SK-N-SH (cell line): Measurements from ENCODE around the gene VSIG10L. TPM values are rescaled to one million over a fixed set of nuclear protein-coding genes. Genes with fewer than 3 reads are reported as not detected.

Source experiments
- CTCF ChIA-PET: fragments of 300-600, 350-600 bp; formaldehyde crosslinking; extraction: SDS; loops from one replicate; lab custom pipeline; 2021; lab: Yijun Ruan, JAX
- POLR2A ChIA-PET: fragments of 350-600 bp; sonication (Branson Sonifier 250); formaldehyde crosslinking; extraction: SDS; loops from one replicate; lab custom pipeline; 2020; ENCODE audit warnings: antibody characterized with exemption, inconsistent platforms; lab: Yijun Ruan, JAX
- DNase-seq: peaks from one replicate; pipeline ENCODE4 v3.0.0; 2012
- H2AFZ ChIP-seq: fragments of 200-600 bp; sonication (generic); 2 replicates; pipeline ENCODE4 v1.8.1; 2016; ENCODE audit warnings: antibody characterized with exemption, mild to moderate bottlenecking, low read depth
- H3F3A ChIP-seq: fragments of 200-600 bp; sonication (generic); replicated peaks from 2 replicates; pipeline ENCODE3; 2016; ENCODE audit warnings: antibody characterized with exemption, mild to moderate bottlenecking; ENCODE audit not compliant: insufficient read depth
- H3K27ac ChIP-seq, 2 experiments: fragments of 200-500 bp in 1 of 2; fragments of 200-600 bp in 1 of 2; sonication (Bioruptor generic) in 1 of 2; sonication (generic), shearing (Covaris generic) in 1 of 2; 2 replicates each; pipeline versions ENCODE4 v1.5.1 to v1.6.1; 2014 to 2016; ENCODE audit warnings: low read depth in 2 of 2, inconsistent platforms in 1 of 2, low read length in 1 of 2, mild to moderate bottlenecking in 1 of 2, mixed read lengths in 1 of 2
- H3K27me3 ChIP-seq: fragments of 200-600 bp; sonication (generic), shearing (Covaris generic); 2 replicates; pipeline ENCODE4 v1.6.1; 2016; ENCODE audit warnings: mixed run types; ENCODE audit not compliant: insufficient read depth
- H3K36me3 ChIP-seq, 2 experiments: fragments of 200-500 bp in 1 of 2; fragments of 200-600 bp in 1 of 2; sonication (Bioruptor generic) in 1 of 2; sonication (generic) in 1 of 2; replicated peaks in 1 of 2; 2 replicates each; pipeline versions ENCODE3 to v1.5.1; 2014 to 2016; ENCODE audit warnings: low read length in 1 of 2, mild to moderate bottlenecking in 1 of 2; ENCODE audit not compliant: insufficient read depth in 2 of 2, control insufficient read depth in 1 of 2
- H3K4me1 ChIP-seq, 2 experiments: fragments of 200-500 bp in 1 of 2; fragments of 200-600 bp in 1 of 2; sonication (Bioruptor generic) in 1 of 2; sonication (generic), shearing (Covaris generic) in 1 of 2; 2 replicates each; pipeline versions ENCODE4 v1.5.1 to v1.6.1; 2014 to 2016; ENCODE audit warnings: low read depth in 1 of 2, low read length in 1 of 2, mixed run types in 1 of 2; ENCODE audit not compliant: insufficient read depth in 2 of 2, control insufficient read depth in 1 of 2
- H3K4me2 ChIP-seq: fragments of 200-600 bp; sonication (generic), shearing (Covaris generic); 2 replicates; pipeline ENCODE4 v1.6.1; 2017; ENCODE audit warnings: mixed run types
- H3K4me3 ChIP-seq, 2 experiments: fragments of 200-500 bp in 1 of 2; fragments of 200-600 bp in 1 of 2; sonication (Bioruptor generic) in 1 of 2; sonication (generic), shearing (Covaris generic) in 1 of 2; 2 replicates each; pipeline versions ENCODE4 v1.5.1 to v1.8.1; 2014 to 2016; ENCODE audit warnings: low read depth in 2 of 2, inconsistent platforms in 1 of 2, low read length in 1 of 2, mild to moderate bottlenecking in 1 of 2, mixed read lengths in 1 of 2, moderate library complexity in 1 of 2
- H3K79me2 ChIP-seq: fragments of 200-600 bp; sonication (generic); 2 replicates; pipeline ENCODE4 v1.8.1; 2017; ENCODE audit warnings: mild to moderate bottlenecking; ENCODE audit not compliant: insufficient read depth
- H3K9ac ChIP-seq: fragments of 200-600 bp; sonication (generic); 2 replicates; pipeline ENCODE4 v1.6.1; 2017; ENCODE audit warnings: mixed run types
- H3K9me2 ChIP-seq: fragments of 200-600 bp; sonication (generic); 2 replicates; pipeline ENCODE4 v1.6.1; 2017; ENCODE audit warnings: mixed run types
- H3K9me3 ChIP-seq: fragments of 200-600 bp; sonication (generic); 2 replicates; pipeline ENCODE4 v1.6.1; 2017; ENCODE audit warnings: mixed run types, mild to moderate bottlenecking, moderate library complexity
- H4K20me1 ChIP-seq: fragments of 200-600 bp; sonication (generic); 2 replicates; pipeline ENCODE4 v1.6.1; 2017; ENCODE audit warnings: mild to moderate bottlenecking, mixed run types; ENCODE audit not compliant: insufficient read depth
- ELF1 ChIP-seq: IDR thresholded peaks from 2 replicates; pipeline ENCODE4 v1.4.0; 2012
- FOSL2 ChIP-seq: IDR thresholded peaks from 2 replicates; pipeline ENCODE4 v1.4.0; 2012; ENCODE audit warnings: low read depth, mild to moderate bottlenecking, moderate library complexity, borderline replicate concordance
- FOXM1 ChIP-seq: IDR thresholded peaks from 2 replicates; pipeline ENCODE4 v1.4.0; 2012; ENCODE audit warnings: low read depth, mild to moderate bottlenecking
- GABPA ChIP-seq: IDR thresholded peaks from 2 replicates; pipeline ENCODE4 v1.4.0; 2012; ENCODE audit warnings: low read depth, mild to moderate bottlenecking
- NFIC ChIP-seq: IDR thresholded peaks from 2 replicates; pipeline ENCODE4 v1.4.0; 2012; ENCODE audit warnings: borderline replicate concordance
- RCOR1 ChIP-seq: fragments of 150-350 bp; IDR thresholded peaks from 2 replicates; pipeline ENCODE4 v1.6.1; 2017; ENCODE audit warnings: antibody characterized with exemption, low read length
- SMC3 ChIP-seq: IDR thresholded peaks from 2 replicates; pipeline ENCODE4 v1.6.1; 2012; ENCODE audit warnings: low read depth, low read length, improper control_type of control experiment
- TAF1 ChIP-seq: IDR thresholded peaks from 2 replicates; pipeline ENCODE4 v1.6.1; 2012; ENCODE audit warnings: low read depth, mild to moderate bottlenecking, low read length, moderate library complexity, borderline replicate concordance
- TEAD4 ChIP-seq: IDR thresholded peaks from 2 replicates; pipeline ENCODE4 v1.4.0; 2012; ENCODE audit warnings: mild to moderate bottlenecking, borderline replicate concordance; ENCODE audit not compliant: insufficient read depth
- YY1 ChIP-seq: IDR thresholded peaks from 2 replicates; pipeline ENCODE4 v1.4.0; 2012; ENCODE audit warnings: low read depth, mild to moderate bottlenecking
- WGBS: methylation state at CpG from one replicate; pipeline ENCODE4 v1.1.6; 2017; ENCODE audit warnings: low lambda C conversion rate; 5-methylcytosine and 5-hydroxymethylcytosine counted together
- polyA plus RNA-seq, 3 experiments: library from polyadenylated mRNA; depleted of rRNA; stranded (reverse); fragments of >200 nt; gene quantifications; 2 replicates each; pipeline ENCODE4 v1.2.3, GENCODE V29; 2012
- TF ChIP-seq, protein P1 (sequence below): fragments of 200-600 bp; sonication (generic); IDR thresholded peaks from 2 replicates; pipeline ENCODE4 v1.6.1; 2017; ENCODE audit warnings: antibody characterized with exemption, mild to moderate bottlenecking, moderate library complexity
- TF ChIP-seq, protein P2 (sequence below): IDR thresholded peaks from 2 replicates; pipeline ENCODE4 v1.4.0; 2012; ENCODE audit warnings: low read depth
- TF ChIP-seq, protein P3 (sequence below): IDR thresholded peaks from 2 replicates; pipeline ENCODE4 v1.4.0; 2012; ENCODE audit warnings: low read depth, borderline replicate concordance
- TF ChIP-seq, protein P4 (sequence below): IDR thresholded peaks from 2 replicates; pipeline ENCODE4 v1.6.1; 2012; ENCODE audit warnings: mild to moderate bottlenecking, low read depth, low read length, moderate library complexity

The VSIG10L gene
- polyA plus RNA-seq, 1 of the 3 experiments (the other 2 are of a cell fraction), result 2.7 TPM

DNA sequence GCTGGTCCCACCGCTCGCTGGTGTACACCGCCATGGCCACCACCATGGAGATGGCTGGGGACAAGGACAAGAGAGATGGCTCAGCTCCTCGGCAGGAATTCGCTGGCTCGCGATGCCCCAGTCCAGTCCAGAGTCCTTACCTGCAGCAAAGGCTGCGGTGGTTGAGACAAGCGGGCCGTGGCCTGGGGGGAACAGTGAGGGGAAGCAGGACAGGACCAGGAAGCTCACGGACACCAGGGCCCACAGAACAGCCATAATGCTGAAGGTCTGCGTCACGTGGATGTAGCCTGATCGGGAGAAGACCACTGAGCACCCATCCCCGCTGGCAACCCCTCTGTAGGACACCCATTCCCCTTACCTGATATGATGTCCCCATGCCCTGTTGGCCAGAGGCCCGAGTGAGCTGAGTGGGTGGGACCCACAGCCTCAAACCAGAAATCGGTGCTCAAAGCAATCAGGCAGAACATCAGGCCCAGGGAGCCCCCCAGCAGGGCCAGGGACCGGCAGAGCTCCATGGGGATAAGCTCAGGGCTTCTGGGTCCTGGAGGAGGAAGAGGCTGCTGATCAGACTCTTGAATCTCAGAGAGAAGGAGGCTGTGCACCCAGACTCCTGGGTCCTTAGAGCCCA, 30.2 kb upstream of the VSIG10L start:
- Histone ChIP-seq H4K20me1 (no peaks in the 10 kb centered on the region), H3K27ac (no peak overlapping the region), H3K36me3 (no peaks in the 10 kb centered on the region), H3K4me1 (peaks cover 0 to 7% of the 10 kb centered on the region in 2 experiments; a peak in 1 of 4 replicates), H3F3A (no peaks in the 10 kb centered on the region), H3K9ac (no peak overlapping the region), H3K79me2 (no peaks in the 10 kb centered on the region), H3K4me3 (no peak overlapping the region), H3K4me2 (no peak overlapping the region), H3K9me2 (no peaks in the 10 kb centered on the region), H2AFZ (no peak overlapping the region), H3K9me3 (no peaks in the 10 kb centered on the region), H3K27me3 (peaks cover 20% of the 10 kb centered on the region; the same call in 1 of the 2 replicates)
- POLR2A ChIA-PET, result no interaction called here
- 51% methylated on average over 11 of the region's 18 CpGs for WGBS
- CTCF ChIA-PET, result interaction anchor here (1.0 kb wide), 1 partner anchor 67 kb away, joined by 3 read pairs; no protein-coding TSS in a partner anchor
- TF ChIP-seq, protein P1, sequence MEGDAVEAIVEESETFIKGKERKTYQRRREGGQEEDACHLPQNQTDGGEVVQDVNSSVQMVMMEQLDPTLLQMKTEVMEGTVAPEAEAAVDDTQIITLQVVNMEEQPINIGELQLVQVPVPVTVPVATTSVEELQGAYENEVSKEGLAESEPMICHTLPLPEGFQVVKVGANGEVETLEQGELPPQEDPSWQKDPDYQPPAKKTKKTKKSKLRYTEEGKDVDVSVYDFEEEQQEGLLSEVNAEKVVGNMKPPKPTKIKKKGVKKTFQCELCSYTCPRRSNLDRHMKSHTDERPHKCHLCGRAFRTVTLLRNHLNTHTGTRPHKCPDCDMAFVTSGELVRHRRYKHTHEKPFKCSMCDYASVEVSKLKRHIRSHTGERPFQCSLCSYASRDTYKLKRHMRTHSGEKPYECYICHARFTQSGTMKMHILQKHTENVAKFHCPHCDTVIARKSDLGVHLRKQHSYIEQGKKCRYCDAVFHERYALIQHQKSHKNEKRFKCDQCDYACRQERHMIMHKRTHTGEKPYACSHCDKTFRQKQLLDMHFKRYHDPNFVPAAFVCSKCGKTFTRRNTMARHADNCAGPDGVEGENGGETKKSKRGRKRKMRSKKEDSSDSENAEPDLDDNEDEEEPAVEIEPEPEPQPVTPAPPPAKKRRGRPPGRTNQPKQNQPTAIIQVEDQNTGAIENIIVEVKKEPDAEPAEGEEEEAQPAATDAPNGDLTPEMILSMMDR, result no peak
- no peak for DNase-seq

DNA sequence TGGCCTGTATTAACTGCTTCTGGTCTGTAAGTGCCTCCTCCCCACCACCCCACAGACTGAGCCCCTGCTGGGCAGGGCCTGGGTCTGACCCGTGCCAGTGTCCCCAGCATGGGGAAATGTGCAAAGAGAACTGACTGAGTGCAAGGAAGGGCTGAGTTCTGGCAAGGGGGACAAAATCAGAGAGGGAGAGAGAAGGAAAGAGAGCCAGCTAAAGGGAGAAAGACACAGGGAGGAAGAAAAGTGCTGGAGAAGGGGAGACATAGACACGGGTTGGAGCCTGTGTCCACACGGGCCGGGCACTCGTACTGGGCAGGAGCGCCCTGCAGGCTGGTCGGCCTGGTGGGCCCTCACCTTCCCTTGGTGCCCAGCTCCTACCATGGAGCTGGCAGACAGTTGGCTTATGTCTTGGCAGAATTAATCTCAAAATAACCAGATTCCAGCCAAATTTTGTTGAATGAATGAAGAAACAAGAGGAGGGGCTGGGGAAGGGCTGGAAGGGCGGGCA, 29.3 kb upstream of the VSIG10L start:
- CTCF ChIA-PET, result interaction anchor here (1.0 kb wide), 1 partner anchor 286 kb away, joined by 3 read pairs; no protein-coding TSS in a partner anchor
- H3K27ac ChIP-seq, result no peak overlapping the region
- no peak for TF ChIP-seq GABPA
- TF ChIP-seq, protein P2, sequence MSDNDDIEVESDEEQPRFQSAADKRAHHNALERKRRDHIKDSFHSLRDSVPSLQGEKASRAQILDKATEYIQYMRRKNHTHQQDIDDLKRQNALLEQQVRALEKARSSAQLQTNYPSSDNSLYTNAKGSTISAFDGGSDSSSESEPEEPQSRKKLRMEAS, result no peak
- TF ChIP-seq YY1, result no peak
- no peak for TF ChIP-seq TEAD4
- no peak for TF ChIP-seq SMC3
- no peak for TF ChIP-seq ELF1
- TF ChIP-seq TAF1, result no peak
- TF ChIP-seq FOXM1, result no peak
- TF ChIP-seq, protein P3, sequence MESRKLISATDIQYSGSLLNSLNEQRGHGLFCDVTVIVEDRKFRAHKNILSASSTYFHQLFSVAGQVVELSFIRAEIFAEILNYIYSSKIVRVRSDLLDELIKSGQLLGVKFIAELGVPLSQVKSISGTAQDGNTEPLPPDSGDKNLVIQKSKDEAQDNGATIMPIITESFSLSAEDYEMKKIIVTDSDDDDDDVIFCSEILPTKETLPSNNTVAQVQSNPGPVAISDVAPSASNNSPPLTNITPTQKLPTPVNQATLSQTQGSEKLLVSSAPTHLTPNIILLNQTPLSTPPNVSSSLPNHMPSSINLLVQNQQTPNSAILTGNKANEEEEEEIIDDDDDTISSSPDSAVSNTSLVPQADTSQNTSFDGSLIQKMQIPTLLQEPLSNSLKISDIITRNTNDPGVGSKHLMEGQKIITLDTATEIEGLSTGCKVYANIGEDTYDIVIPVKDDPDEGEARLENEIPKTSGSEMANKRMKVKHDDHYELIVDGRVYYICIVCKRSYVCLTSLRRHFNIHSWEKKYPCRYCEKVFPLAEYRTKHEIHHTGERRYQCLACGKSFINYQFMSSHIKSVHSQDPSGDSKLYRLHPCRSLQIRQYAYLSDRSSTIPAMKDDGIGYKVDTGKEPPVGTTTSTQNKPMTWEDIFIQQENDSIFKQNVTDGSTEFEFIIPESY, result no peak
- TF ChIP-seq, protein P4, sequence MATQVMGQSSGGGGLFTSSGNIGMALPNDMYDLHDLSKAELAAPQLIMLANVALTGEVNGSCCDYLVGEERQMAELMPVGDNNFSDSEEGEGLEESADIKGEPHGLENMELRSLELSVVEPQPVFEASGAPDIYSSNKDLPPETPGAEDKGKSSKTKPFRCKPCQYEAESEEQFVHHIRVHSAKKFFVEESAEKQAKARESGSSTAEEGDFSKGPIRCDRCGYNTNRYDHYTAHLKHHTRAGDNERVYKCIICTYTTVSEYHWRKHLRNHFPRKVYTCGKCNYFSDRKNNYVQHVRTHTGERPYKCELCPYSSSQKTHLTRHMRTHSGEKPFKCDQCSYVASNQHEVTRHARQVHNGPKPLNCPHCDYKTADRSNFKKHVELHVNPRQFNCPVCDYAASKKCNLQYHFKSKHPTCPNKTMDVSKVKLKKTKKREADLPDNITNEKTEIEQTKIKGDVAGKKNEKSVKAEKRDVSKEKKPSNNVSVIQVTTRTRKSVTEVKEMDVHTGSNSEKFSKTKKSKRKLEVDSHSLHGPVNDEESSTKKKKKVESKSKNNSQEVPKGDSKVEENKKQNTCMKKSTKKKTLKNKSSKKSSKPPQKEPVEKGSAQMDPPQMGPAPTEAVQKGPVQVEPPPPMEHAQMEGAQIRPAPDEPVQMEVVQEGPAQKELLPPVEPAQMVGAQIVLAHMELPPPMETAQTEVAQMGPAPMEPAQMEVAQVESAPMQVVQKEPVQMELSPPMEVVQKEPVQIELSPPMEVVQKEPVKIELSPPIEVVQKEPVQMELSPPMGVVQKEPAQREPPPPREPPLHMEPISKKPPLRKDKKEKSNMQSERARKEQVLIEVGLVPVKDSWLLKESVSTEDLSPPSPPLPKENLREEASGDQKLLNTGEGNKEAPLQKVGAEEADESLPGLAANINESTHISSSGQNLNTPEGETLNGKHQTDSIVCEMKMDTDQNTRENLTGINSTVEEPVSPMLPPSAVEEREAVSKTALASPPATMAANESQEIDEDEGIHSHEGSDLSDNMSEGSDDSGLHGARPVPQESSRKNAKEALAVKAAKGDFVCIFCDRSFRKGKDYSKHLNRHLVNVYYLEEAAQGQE, result no peak
- no peak for TF ChIP-seq FOSL2
- no peak for TF ChIP-seq RCOR1
- TF ChIP-seq NFIC, result no peak
- TF ChIP-seq, all 33 proteins: peak for 0
- POLR2A ChIA-PET, result no interaction called here
- no peak overlapping the region for H3K4me3 ChIP-seq
- no peaks in the 10 kb centered on the region for H3K79me2 ChIP-seq
- H3F3A ChIP-seq, result no peaks in the 10 kb centered on the region
- no peak overlapping the region for H3K9ac ChIP-seq
- H4K20me1 ChIP-seq, result no peaks in the 10 kb centered on the region
- H3K9me3 ChIP-seq, result no peaks in the 10 kb centered on the region
- 53% methylated on average over 7 of the region's 8 CpGs for WGBS
- H2AFZ ChIP-seq, result no peak overlapping the region
- peaks cover 0 to 7% of the 10 kb centered on the region in 2 experiments; a peak in 1 of 4 replicates for H3K4me1 ChIP-seq
- no peak overlapping the region for H3K4me2 ChIP-seq
- H3K36me3 ChIP-seq, result no peaks in the 10 kb centered on the region
- peaks cover 20% of the 10 kb centered on the region; the same call in 1 of the 2 replicates for H3K27me3 ChIP-seq
- H3K9me2 ChIP-seq, result no peaks in the 10 kb centered on the region
- DNase-seq, result no peak
